Endothelial cell of hepatic sinusoid (primary cell): Measurements from ENCODE around the gene SSH3.
"Not testable (repeated sequence)": the region's sequence is repeated elsewhere in the genome, so short reads cannot be mapped to it uniquely, and the experiment has no call there.

Source experiments
- in situ Hi-C: cut with HindIII; loops from 2 replicates; pipeline ENCODE4 v1.10.0; 2017; ENCODE audit warnings: low sequenced_read_pairs

The SSH3 gene

GRCh38 chr11:67303132-67303834 lies at the start of gene SSH3:
SSH3 (plus strand) TSS chr11:67303530; CDS start chr11:67303626, 96 bp downstream.
- in situ Hi-C loops = no loop called here

- in situ Hi-C loops = loop anchor here (10.0 kb wide), 1 partner anchor 131 kb away; no protein-coding TSS in a partner anchor
These were observed 49.3 kb upstream of the SSH3 start for GRCh38 chr11:67253872-67254624.

GRCh38 chr11:67254798-67255197 lies 48.5 kb upstream of the SSH3 start:
- in situ Hi-C loops = loop anchor here (10.0 kb wide), 1 partner anchor 130 kb away; no protein-coding TSS in a partner anchor

- in situ Hi-C loops = loop anchor here (10.0 kb wide), 1 partner anchor 129 kb away; no protein-coding TSS in a partner anchor
These were observed 48.0 kb upstream of the SSH3 start for GRCh38 chr11:67255353-67255752.

- in situ Hi-C loops = loop anchor here (10.0 kb wide), 1 partner anchor 129 kb away; no protein-coding TSS in a partner anchor
These were observed 47.5 kb upstream of the SSH3 start for GRCh38 chr11:67255864-67256263.

GRCh38 chr11:67256477-67257135 lies 46.7 kb upstream of the SSH3 start:
- in situ Hi-C loops = loop anchor here (10.0 kb wide), 1 partner anchor 128 kb away; no protein-coding TSS in a partner anchor

GRCh38 chr11:67260406-67260805 lies 42.9 kb upstream of the SSH3 start:
- in situ Hi-C loops = no loop called here

GRCh38 chr11:67260885-67261639 lies 42.3 kb upstream of the SSH3 start:
- in situ Hi-C loops = not testable (repeated sequence)

- in situ Hi-C loops = no loop called here
These were observed 41.7 kb upstream of the SSH3 start for GRCh38 chr11:67261640-67261945.

- in situ Hi-C loops = no loop called here
These were observed 41.2 kb upstream of the SSH3 start for GRCh38 chr11:67261946-67262681.

GRCh38 chr11:67262731-67263675 lies 40.3 kb upstream of the SSH3 start:
- in situ Hi-C loops = no loop called here

- in situ Hi-C loops = no loop called here
These were observed 39.1 kb upstream of the SSH3 start for GRCh38 chr11:67264260-67264659.

GRCh38 chr11:67264877-67265632 lies 38.3 kb upstream of the SSH3 start:
- in situ Hi-C loops = no loop called here

- in situ Hi-C loops = no loop called here
These were observed 37.5 kb upstream of the SSH3 start for GRCh38 chr11:67265633-67266448.

GRCh38 chr11:67266449-67267187 lies 36.7 kb upstream of the SSH3 start, which contains the start of gene GRK2:
GRK2 (plus strand) TSS chr11:67266473; CDS start chr11:67266700, 227 bp downstream.
- in situ Hi-C loops = no loop called here

GRCh38 chr11:67267188-67268080 lies 35.9 kb upstream of the SSH3 start:
- in situ Hi-C loops = no loop called here
